HG02970 (cell line): Measurements from ENCODE around the gene XPO4.
"Not testable (repeated sequence)": the region's sequence is repeated elsewhere in the genome, so short reads cannot be mapped to it uniquely, and the experiment has no call there.

Experiments used
- ATAC-seq: cut with Tn5 transposase; IDR thresholded peaks from one replicate; pipeline ENCODE4 v1.9.1; 2021; ENCODE audit warnings: mild to moderate bottlenecking, moderate library complexity, moderate number of reproducible peaks; ENCODE audit not compliant: unreplicated experiment, low FRiP score

Gene XPO4

GRCh38 chr13:20891768-20892167, 10.8 kb downstream of the XPO4 start:
- no peak for ATAC-seq

GRCh38 chr13:20891034-20891433, 11.5 kb downstream of the XPO4 start:
- ATAC-seq, result no peak

- not testable (repeated sequence) for ATAC-seq
These were observed 12.0 kb downstream of the XPO4 start for GRCh38 chr13:20890540-20890939.

- no peak for ATAC-seq
These were observed 20.3 kb downstream of the XPO4 start for GRCh38 chr13:20882206-20882605.

- ATAC-seq, result no peak
These were observed 24.6 kb downstream of the XPO4 start for GRCh38 chr13:20877902-20878301.

GRCh38 chr13:20876802-20877201, 25.7 kb downstream of the XPO4 start:
- ATAC-seq, result not testable (repeated sequence)

GRCh38 chr13:20874439-20874838, 28.1 kb downstream of the XPO4 start:
- ATAC-seq, result not testable (repeated sequence)

GRCh38 chr13:20873348-20873747, 29.2 kb downstream of the XPO4 start:
- ATAC-seq, result no peak

GRCh38 chr13:20870829-20871228, 31.7 kb downstream of the XPO4 start:
- no peak for ATAC-seq

- no peak for ATAC-seq
These were observed 33.0 kb downstream of the XPO4 start for GRCh38 chr13:20869540-20869939.

- no peak for ATAC-seq
These were observed 35.1 kb downstream of the XPO4 start for GRCh38 chr13:20867408-20867807.

- ATAC-seq, result not testable (repeated sequence)
These were observed 40.9 kb downstream of the XPO4 start for GRCh38 chr13:20861666-20862065.

- no peak for ATAC-seq
These were observed 41.7 kb downstream of the XPO4 start for GRCh38 chr13:20860844-20861243.

GRCh38 chr13:20856650-20857049, 45.9 kb downstream of the XPO4 start:
- ATAC-seq, result no peak

- ATAC-seq, result no peak
These were observed 50.6 kb downstream of the XPO4 start for GRCh38 chr13:20851844-20852402.

- ATAC-seq, result no peak
These were observed 53.6 kb downstream of the XPO4 start for GRCh38 chr13:20848944-20849343.

- ATAC-seq, result no peak
These were observed 54.3 kb downstream of the XPO4 start for GRCh38 chr13:20848203-20848602.

- no peak for ATAC-seq
These were observed 55.2 kb downstream of the XPO4 start for GRCh38 chr13:20847296-20847695.

- ATAC-seq, result no peak
These were observed 59.4 kb downstream of the XPO4 start for GRCh38 chr13:20843166-20843565.

GRCh38 chr13:20840568-20840967, 62.0 kb downstream of the XPO4 start:
- ATAC-seq, result no peak

- ATAC-seq, result no peak
These were observed 68.5 kb downstream of the XPO4 start for GRCh38 chr13:20833900-20834679.

- ATAC-seq, result no peak
These were observed 69.7 kb downstream of the XPO4 start for GRCh38 chr13:20832861-20833260.
